ENCODE measurements around the gene PTPN14. TPM values are rescaled to one million over a fixed set of nuclear protein-coding genes. Genes with fewer than 3 reads are reported as not detected.

The PTPN14 gene
- total RNA-seq, 1 experiment from 2014 or later = 76.4 TPM

- no peak overlapping the region for H2AFZ ChIP-seq (ENCODE audit: low read length)
- H3K4me1 Mint-ChIP-seq = peaks cover 10 to 13% of the 10 kb centered on the region in 2 experiments
- H3K27me3 Mint-ChIP-seq (ENCODE audit: low read depth) = no peaks in the 10 kb centered on the region
- H2AK5ac ChIP-seq (ENCODE audit: insufficient read length, low read length) = no peak overlapping the region
- H3K27me3 ChIP-seq (ENCODE audit: insufficient read depth, low read length) = no peaks in the 10 kb centered on the region
- TF ChIP-seq, protein P1, sequence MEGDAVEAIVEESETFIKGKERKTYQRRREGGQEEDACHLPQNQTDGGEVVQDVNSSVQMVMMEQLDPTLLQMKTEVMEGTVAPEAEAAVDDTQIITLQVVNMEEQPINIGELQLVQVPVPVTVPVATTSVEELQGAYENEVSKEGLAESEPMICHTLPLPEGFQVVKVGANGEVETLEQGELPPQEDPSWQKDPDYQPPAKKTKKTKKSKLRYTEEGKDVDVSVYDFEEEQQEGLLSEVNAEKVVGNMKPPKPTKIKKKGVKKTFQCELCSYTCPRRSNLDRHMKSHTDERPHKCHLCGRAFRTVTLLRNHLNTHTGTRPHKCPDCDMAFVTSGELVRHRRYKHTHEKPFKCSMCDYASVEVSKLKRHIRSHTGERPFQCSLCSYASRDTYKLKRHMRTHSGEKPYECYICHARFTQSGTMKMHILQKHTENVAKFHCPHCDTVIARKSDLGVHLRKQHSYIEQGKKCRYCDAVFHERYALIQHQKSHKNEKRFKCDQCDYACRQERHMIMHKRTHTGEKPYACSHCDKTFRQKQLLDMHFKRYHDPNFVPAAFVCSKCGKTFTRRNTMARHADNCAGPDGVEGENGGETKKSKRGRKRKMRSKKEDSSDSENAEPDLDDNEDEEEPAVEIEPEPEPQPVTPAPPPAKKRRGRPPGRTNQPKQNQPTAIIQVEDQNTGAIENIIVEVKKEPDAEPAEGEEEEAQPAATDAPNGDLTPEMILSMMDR (conservative IDR thresholded peaks at IDR 0.05) = no peak
- no peak overlapping the region for H2BK12ac ChIP-seq (ENCODE audit: insufficient read length, low read depth, low read length)
- no peaks in the 10 kb centered on the region for H3K23me2 ChIP-seq (ENCODE audit: insufficient read length, low read depth, low read length, poor library complexity, severe bottlenecking)
- no peak overlapping the region for H4K5ac ChIP-seq (ENCODE audit: insufficient read length, low read depth, low read length)
- H2BK5ac ChIP-seq (ENCODE audit: insufficient read length, low read length) = no peak overlapping the region
- H3K79me2 ChIP-seq (ENCODE audit: insufficient read depth, low read length) = no peaks in the 10 kb centered on the region
- H3K79me1 ChIP-seq (ENCODE audit: insufficient read depth, low read depth, low read length, poor library complexity, severe bottlenecking) = no peaks in the 10 kb centered on the region
- no peak overlapping the region for H3K27ac ChIP-seq (ENCODE audit: insufficient read length, low read depth, low read length)
- no peak overlapping the region for H4K8ac ChIP-seq (replicated peaks; ENCODE audit: insufficient read length, low read depth, low read length)
- WGBS (ENCODE audit: extremely low coverage, insufficient read length, low lambda C conversion rate) = no CpG with 5 or more reads among the region's 7 CpGs
- H3K4me1 ChIP-seq (ENCODE audit: insufficient read depth, low read length) = peaks cover 3% of the 10 kb centered on the region; the same call in 1 of the 2 replicates
- no peak overlapping the region for H2BK15ac ChIP-seq (ENCODE audit: low read depth, low read length)
- no peak overlapping the region for H3T11ph ChIP-seq (ENCODE audit: low read length)
- H4K20me1 ChIP-seq (ENCODE audit: control insufficient read depth, insufficient read depth, insufficient read length) = no peaks in the 10 kb centered on the region
- no peaks in the 10 kb centered on the region for H3K9me3 Mint-ChIP-seq
- H3K14ac ChIP-seq (ENCODE audit: insufficient read depth, low read length) = no peak overlapping the region
- H3K4me3 Mint-ChIP-seq = no peak overlapping the region
- no peak overlapping the region for H3K18ac ChIP-seq (ENCODE audit: insufficient read length, low read depth, low read length)
- DNase-seq = no peak
- no peak overlapping the region for H3K23ac ChIP-seq (ENCODE audit: insufficient read length, low read depth, low read length)
- no peak overlapping the region for H2BK120ac ChIP-seq (ENCODE audit: low read depth, low read length, poor library complexity, severe bottlenecking)
- peaks cover 18 to 57% (median 38%) of the 10 kb centered on the region in 3 experiments; a peak in 6 of 7 replicates for H3K36me3 Mint-ChIP-seq (ENCODE audit: insufficient read depth in 1 of 3, low read depth in 3 of 3)
- no peak overlapping the region for H2BK20ac ChIP-seq (ENCODE audit: low read depth, low read length, poor library complexity, severe bottlenecking)
- no peak overlapping the region for H3K56ac ChIP-seq (ENCODE audit: insufficient read length, low read depth, low read length)
- no peak overlapping the region for H3K4ac ChIP-seq (ENCODE audit: low read depth, low read length)
- no peaks in the 10 kb centered on the region for H3K9me3 ChIP-seq (ENCODE audit: control insufficient read depth, low read depth, low read length)
- peak overlapping the region in 1 of 3 experiments; percentile 17; a peak in 2 of 7 replicates for H3K27ac Mint-ChIP-seq
- no peak overlapping the region for H3K4me2 ChIP-seq (ENCODE audit: insufficient read depth, insufficient read length, low read length)
- H4K91ac ChIP-seq (ENCODE audit: insufficient read length, low read depth, low read length) = no peak overlapping the region
- no peak overlapping the region for H3K9ac ChIP-seq (ENCODE audit: extremely low read depth, insufficient read length, low read length)
Observed at GRCh38 chr1:214386333-214386732, 165.1 kb downstream of the PTPN14 start.
